SK-N-SH (cell line): ENCODE results near the gene CDC42EP3.

Experiments used
- CTCF ChIP-seq: fragments of 200-600 bp; sonication (generic); IDR thresholded peaks from 2 replicates; pipeline ENCODE4 v1.6.1; 2017; ENCODE audit warnings: antibody characterized with exemption, mild to moderate bottlenecking, moderate library complexity
- JUND ChIP-seq: IDR thresholded peaks from 2 replicates; pipeline ENCODE4 v1.4.0; 2012
- RCOR1 ChIP-seq: fragments of 150-350 bp; IDR thresholded peaks from 2 replicates; pipeline ENCODE4 v1.6.1; 2017; ENCODE audit warnings: antibody characterized with exemption, low read length
- USF1 ChIP-seq: IDR thresholded peaks from 2 replicates; pipeline ENCODE4 v1.4.0; 2012; ENCODE audit warnings: low read depth, borderline replicate concordance
- USF2 ChIP-seq: fragments of 150-350 bp; IDR thresholded peaks from 2 replicates; pipeline ENCODE4 v1.6.1; 2017; ENCODE audit warnings: antibody characterized with exemption, low read length, low read depth, borderline replicate concordance
- YY1 ChIP-seq: IDR thresholded peaks from 2 replicates; pipeline ENCODE4 v1.4.0; 2012; ENCODE audit warnings: low read depth, mild to moderate bottlenecking

DNA sequence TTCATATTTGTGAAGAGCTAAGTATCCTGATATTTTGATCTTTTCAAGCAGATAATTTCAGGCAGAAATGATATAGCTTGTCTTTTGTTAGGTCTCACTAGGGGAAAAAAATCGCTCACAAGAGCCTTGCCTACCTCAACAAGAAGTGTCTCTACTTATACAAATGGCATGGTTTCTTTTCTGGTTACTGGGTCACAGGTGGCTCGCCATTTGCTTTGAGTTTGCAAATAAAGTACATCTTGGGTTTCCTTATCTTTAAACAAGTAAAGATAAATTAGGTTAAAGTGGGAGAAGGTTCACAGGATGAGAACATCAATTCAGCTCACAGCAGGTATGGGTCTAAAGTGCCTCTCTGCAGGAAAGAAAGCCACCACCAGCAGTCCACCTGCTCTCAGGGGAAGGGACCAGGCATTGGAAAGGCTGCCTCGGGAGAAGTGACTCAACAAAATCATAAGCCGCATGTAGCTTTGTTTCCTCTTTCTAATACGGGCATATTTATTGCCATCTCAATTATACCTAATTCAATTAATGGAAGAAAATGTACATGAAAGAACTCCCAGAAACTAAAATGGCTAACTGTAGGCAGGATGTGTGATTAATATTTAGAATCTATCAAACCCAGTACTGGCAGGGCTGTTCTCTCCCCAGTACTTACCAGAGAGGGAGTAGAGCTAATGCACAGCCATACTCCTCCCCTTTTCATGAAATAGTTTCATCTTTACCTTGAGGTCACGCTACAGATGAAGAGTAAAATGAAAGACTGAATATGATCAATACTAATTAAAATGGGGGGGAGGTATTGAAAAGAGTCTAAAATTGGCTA is 28.3 kb downstream of the CDC42EP3 start:
- TF ChIP-seq YY1 (no peak), USF1 (no peak), CTCF (no peak), JUND (no peak), RCOR1 (no peak), USF2 (no peak)
